Gastroesophageal sphincter (tissue), 3 donors: Measurements from ENCODE around the gene CLIP2.

Experiments used
- CTCF ChIP-seq, 4 experiments: fragments of 200-600 bp in 2 of 4; fragments of 450-650 bp in 2 of 4; sonication (generic) in 1 of 4; IDR thresholded peaks; one replicate each; pipeline ENCODE4 v1.5.1; 2017 to 2019; ENCODE audit warnings: antibody characterized with exemption in 4 of 4, mild to moderate bottlenecking in 2 of 4, moderate library complexity in 2 of 4
- POLR2A ChIP-seq, 2 donors: fragments of 450-650 bp; IDR thresholded peaks; one replicate each; pipeline ENCODE4 v1.6.1; 2017; ENCODE audit warnings: antibody characterized with exemption in 2 of 2, mild to moderate bottlenecking in 2 of 2, moderate library complexity in 1 of 2
- POLR2AphosphoS5 ChIP-seq: sonication (generic); formaldehyde crosslinking; IDR thresholded peaks from one replicate; pipeline ENCODE4 v1.6.1; 2017; ENCODE audit warnings: antibody characterized with exemption

GRCh38 chr7:74438327-74438726, 149.1 kb downstream of the CLIP2 start:
- no peak for TF ChIP-seq CTCF (IDR thresholded peaks at IDR 0.05)
- no peak for TF ChIP-seq POLR2A (IDR thresholded peaks at IDR 0.05)
- TF ChIP-seq POLR2AphosphoS5: no peak
